HG03039 (cell line): ENCODE data around the gene TRIM31.

Experiments used
- ATAC-seq: cut with Tn5 transposase; IDR thresholded peaks from one replicate; pipeline ENCODE4 v1.9.1; 2021; ENCODE audit warnings: mild to moderate bottlenecking, moderate library complexity; ENCODE audit not compliant: unreplicated experiment

Gene TRIM31

DNA sequence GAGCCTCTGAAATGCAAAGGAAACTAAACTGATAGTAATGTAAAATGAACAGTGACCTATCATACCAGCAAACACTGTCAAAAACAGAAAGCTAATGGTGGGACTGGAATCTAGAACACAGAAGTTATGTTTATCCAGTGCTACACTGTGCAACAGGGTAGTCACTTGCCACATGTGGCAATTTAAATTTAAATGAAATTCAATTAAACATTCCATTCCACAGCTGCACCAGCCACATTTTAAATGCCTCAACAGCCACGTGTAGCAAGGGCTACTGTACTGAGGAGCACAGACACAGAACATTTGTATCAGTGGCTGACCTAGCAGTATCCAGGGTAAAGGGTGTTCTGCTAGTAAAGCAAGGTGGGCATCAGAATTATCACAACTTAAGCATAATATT is 57.4 kb downstream of the TRIM31 start:
- no peak for ATAC-seq

DNA sequence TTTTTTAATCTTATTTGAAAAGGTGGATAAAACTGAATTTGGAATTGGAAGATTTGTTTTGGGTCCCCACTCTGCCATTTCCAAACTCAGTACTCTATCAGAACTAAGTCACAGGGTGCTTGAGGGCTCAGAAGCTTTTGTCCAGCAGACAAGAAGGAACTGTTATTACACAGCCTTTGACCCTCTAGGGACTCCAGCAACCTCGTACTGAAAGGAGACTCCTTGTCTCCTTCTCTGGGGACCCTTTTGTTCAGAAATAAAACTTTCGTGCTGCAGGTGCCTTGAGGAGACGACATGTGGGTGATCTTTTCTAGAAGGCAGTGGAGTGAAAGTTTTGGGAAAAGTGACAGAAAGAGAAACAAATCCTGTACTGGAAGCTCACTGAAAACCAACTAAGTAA is 59.2 kb downstream of the TRIM31 start:
- ATAC-seq: no peak
